ENCODE results near the gene HUNK.
"Not testable (repeated sequence)": the region's sequence is repeated elsewhere in the genome, so short reads cannot be mapped to it uniquely, and the experiment has no call there.

The HUNK gene

DNA sequence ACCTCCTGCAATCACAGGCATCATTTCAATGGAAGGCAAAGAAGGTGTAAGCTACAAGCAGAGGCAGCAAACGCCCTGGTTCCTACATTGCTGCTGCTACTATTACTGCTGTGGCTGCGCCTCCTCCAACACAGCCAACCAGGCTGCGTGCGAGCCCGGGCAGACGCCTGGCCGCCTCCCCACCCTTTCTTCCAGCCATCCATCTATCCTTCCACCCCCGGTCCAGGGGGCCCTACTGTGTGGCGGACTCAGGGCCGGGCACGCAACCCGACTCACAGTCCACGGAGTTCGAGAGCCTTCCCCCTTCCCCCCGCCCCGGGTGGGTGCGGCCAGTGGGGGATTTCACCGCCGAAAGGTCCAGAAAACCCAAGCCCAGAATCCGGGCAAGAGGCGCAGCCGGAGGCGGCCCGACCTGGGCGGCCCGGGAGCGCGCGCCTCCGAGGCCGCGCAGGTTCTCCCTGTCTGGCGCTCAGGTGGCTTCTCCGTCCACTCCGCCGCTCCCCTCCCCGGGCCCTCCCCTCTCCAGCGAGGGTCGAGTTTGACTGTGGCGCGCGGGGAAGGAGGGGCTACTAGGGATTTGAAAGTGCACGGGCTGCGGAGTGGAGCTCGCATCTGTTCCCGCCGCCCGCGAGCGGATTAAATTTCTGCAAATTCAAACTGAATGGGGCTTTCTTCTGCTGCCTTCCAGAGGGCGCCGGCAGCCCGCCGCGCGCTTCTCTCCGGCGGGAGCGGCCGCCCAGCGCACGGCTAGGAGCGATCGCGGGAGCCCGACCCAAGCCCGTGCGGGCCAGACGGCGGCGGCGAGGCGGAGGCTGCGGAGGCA lies at the start of gene HUNK:
Gene HUNK (plus strand): TSS at position 569 of the 823 bp plus-strand sequence. CDS start 655 bp downstream, outside the sequence.
- no peak for DNase-seq (ENCODE audit: low read depth, low spot score)

DNA sequence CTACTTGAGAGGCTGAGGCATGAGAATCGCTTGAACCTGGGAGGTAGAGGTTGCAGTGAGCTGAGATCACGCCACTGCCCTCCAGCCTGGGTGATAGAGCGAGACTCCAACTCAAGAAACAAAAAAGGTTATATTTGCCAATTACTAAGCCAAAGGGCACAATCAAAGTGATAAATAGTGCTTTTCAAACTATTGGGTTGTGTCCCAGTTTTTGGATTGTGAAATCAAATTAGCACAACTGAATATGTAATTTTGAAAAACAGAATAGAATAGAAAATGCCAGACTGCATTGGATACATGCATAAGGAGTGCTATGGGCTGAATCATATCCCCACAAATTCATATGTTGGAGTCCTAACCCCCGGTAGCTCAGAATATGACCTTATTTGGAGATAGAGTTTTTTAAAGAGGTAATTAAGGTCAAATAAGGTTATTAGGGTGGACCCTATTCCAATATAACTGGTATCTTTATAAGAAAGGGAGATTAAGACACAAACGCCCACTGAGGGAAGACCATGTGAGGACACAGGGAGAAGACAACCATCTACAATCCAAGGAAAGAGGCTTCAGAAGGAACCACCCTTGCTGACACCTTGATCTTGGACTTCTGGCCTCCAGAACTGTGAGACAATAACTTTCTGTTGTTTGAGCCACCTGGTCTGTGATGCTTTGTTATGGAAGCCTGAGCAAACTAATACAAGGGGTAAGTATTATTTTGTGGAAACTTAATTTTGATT lies 42.9 kb upstream of the HUNK start:
- no peak for DNase-seq (ENCODE audit: low read depth, low spot score)

- no peak for DNase-seq (ENCODE audit: low read depth, low spot score)
Observed at GRCh38 chr21:31830701-31831100, 42.1 kb upstream of the HUNK start.

DNA sequence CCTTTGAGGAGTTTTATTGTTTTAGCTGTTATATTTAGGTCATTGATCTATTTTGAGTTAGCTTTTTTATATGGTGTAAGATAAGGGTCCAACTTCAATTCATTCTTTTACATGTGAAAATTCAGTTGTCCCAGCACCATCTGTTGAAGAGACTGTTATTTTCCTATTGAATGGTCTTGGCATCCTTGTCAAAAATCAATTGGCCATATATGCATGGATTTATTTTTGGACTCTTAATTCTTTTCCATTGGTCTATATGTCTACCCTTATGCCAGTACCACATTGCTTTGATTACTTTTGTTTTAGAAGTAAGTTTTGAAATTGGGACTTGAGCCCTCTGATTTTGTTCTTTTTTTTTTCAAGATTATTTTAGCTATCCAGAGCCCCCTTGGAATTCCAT lies 35.8 kb upstream of the HUNK start:
- DNase-seq (ENCODE audit: low read depth, low spot score): no peak

- no peak for DNase-seq (ENCODE audit: low read depth, low spot score)
Observed at GRCh38 chr21:31837618-31838390, 35.0 kb upstream of the HUNK start.

DNA sequence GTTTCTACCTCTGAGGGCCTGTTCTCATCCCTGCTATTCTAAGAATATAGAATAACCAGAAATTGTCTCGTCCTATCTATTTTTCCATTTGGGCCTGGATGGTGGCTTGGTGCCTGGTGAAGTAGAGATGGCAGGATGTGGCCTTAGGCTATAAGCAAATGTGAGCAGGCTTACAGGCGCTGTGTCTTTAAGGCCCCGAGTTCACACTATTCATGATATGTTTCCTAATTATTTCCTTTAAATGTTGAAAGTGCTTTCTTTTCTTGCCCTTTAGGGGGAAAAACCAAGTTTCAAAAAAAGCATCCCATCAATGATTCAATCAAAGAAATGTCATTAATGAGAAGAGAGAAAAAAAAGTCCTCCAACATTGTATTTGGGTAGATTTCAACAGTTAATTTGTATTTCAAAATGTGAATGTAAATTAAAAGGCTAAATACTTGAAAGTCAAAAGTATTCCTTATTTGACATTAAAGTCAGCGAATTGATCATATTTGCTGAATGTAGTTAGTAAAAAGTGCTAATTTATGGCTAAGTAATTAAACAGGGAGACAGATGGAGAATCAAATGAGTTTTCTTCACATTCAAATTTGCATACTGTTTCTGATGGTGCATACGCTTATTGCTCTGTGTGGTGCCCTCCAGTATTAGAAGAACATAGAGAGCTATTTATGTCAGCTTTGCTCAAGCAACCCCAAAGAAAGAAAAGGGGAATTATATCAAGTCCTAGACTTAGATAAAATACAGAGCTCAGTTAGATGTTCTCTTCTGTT lies 34.0 kb upstream of the HUNK start:
- no peak for DNase-seq (ENCODE audit: low read depth, low spot score)

GRCh38 chr21:31844206-31844605 lies 28.6 kb upstream of the HUNK start:
- DNase-seq (ENCODE audit: low read depth, low spot score): no peak

- no peak for DNase-seq (ENCODE audit: low read depth, low spot score)
Observed at GRCh38 chr21:31845151-31845729, 27.6 kb upstream of the HUNK start.

- DNase-seq (ENCODE audit: low read depth, low spot score): no peak
Observed at GRCh38 chr21:31846690-31847089, 26.1 kb upstream of the HUNK start.

DNA sequence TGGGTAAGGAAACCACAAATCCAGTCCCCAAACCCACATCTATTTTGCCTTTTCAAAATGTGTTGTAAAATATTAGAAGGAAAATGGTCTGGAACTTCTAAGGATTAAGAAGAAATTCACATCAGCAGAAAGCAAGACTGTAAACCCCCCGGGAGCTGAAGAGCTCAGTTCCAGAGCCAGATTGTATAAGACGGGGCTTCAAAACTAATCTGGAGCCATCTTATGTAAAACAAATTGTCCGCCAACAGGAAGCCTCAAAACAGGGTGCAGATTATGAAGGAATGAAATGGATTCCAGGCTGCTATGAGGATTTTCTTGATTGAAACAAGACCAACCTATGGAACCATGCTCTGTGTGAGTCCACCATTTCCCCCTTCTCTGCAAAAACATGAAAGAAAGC lies 25.1 kb upstream of the HUNK start:
- DNase-seq (ENCODE audit: low read depth, low spot score): no peak

GRCh38 chr21:31848326-31848985 lies 24.4 kb upstream of the HUNK start:
- DNase-seq (ENCODE audit: low read depth, low spot score): no peak

- DNase-seq (ENCODE audit: low read depth, low spot score): no peak
Observed at GRCh38 chr21:31850886-31851285, 21.9 kb upstream of the HUNK start.

DNA sequence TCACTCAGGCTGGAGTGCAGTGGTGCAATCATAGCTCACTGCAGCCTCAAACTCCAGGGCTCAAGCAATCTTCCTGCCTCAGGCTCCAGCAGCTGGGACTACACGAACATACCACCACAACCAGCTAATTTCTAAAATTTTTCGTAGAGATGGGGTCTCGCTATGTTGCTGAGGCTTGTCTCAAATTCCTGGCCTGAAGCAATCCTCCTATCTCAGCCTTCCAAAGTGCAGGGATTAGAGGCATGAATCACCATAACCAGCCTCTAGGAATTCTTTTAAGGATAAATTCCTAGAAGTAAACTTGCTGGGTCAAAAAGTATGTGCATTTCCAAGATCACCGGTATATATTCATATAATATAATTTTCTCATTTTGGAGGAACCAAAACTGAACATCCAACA lies 17.6 kb upstream of the HUNK start:
- no peak for DNase-seq (ENCODE audit: low read depth, low spot score)

DNA sequence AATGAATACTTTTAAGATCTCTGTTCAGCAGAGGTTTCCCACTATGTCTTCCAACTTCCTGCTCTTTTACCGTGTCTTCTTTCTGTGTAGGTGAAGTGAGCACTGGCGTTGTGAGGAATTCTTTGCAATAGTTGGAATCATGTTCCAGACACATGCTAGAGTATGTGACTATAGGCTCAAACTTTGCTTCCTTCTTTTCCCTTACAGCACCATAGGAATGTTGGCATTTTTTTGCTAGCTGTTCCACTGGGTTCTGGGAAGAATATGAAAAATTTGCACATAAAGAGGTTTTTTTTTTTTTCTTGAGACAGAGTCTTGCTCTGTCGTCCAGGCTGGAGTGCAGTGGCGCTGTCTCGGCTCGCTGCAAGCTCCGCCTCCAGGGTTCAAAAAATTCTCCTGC lies 15.7 kb upstream of the HUNK start:
- no peak for DNase-seq (ENCODE audit: low read depth, low spot score)

DNA sequence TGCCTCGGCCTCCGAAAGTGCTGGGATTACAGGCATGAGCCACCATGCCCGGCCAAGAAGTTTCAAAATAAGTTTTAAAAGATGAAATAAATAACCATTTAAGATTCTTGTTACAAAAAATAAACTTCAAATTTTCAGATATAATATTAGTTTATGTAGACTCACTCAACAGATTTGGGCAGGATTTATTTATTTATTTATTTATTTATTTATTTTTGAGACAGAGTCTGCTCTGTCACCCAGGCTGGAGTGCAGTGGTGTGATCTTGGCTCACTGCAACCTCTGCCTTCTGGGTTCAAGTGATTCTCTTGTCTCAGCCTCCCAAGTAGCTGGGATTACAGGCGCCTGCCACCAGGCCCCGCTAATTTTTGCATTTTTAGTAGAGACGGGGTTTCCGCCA lies 15.2 kb upstream of the HUNK start:
- not testable (repeated sequence) for DNase-seq (ENCODE audit: low read depth, low spot score)

DNA sequence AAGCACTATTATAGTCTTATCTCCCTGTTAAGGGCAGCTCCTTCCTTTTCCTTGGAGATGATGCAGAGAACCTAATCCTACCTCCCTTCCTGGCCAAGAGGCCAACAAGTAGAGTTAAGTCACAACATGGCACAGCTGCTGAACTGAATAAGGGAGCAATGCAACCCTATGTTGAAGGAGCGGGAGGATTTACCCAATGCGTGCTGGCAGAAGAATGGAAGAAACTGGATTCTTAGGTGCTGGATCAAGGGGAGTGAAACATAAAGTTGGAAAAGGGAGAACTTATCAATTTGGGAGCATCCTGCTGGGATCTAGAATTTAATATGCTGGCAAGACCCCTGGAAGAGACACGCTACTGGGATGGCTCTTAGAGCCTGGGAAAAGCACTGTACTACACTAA lies 12.0 kb upstream of the HUNK start:
- no peak for DNase-seq (ENCODE audit: low read depth, low spot score)

GRCh38 chr21:31862078-31862477 lies 10.7 kb upstream of the HUNK start:
- DNase-seq (ENCODE audit: low read depth, low spot score): no peak

DNA sequence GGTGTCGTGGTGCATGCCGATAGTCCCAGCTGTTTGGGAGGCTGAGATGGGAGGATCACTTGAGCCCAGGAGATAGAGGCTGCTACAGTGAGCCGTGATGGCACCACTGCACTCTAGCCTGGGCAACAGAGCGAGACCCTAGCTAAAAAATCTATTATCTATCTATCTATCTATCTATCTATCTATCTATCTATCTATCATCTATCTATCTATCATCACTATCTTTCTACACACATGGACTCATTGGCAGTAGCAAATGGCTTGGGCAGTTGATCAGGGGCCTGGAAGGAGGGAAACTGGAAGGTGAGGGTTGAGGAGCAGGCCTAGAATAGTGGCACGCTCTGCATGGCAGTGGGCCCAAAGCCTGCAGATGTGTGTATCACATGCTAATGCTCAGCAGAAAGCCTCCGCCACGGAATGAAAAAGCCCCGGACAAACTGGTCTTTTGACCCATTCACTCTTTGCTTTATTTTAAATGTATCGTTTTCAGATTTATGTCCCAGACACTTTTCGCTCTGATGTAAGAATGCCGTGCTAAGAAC lies 7.3 kb upstream of the HUNK start:
- DNase-seq (ENCODE audit: low read depth, low spot score): no peak

DNA sequence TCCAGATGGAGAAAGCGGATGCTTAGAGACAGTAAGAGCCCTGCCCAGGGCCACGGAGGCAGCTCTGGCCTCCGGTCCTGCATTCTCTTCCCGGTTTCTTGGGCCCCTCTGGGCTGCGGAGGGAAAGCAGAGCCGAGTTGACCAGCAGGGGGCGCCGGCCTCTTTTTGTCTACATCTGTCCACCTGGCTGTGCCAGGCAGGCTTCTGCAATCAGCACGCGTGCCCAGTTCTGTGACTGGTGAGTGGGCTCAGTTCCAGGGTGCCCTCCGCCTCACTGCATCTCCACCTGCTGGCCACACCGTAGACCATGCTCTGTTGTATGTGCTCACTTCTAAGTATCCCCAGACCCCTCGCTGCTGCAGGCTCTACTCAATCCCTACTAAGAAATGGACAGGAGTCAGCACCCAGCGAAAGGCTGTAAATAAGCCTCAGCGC lies 6.7 kb upstream of the HUNK start:
- DNase-seq (ENCODE audit: low read depth, low spot score): peak; percentile 23

GRCh38 chr21:31869750-31870149 lies 3.1 kb upstream of the HUNK start:
- no peak for DNase-seq (ENCODE audit: low read depth, low spot score)
